ENCODE results near the gene MMP27.
"Not testable (repeated sequence)": the region's sequence is repeated elsewhere in the genome, so short reads cannot be mapped to it uniquely, and the experiment has no call there.

The MMP27 gene, protein sequence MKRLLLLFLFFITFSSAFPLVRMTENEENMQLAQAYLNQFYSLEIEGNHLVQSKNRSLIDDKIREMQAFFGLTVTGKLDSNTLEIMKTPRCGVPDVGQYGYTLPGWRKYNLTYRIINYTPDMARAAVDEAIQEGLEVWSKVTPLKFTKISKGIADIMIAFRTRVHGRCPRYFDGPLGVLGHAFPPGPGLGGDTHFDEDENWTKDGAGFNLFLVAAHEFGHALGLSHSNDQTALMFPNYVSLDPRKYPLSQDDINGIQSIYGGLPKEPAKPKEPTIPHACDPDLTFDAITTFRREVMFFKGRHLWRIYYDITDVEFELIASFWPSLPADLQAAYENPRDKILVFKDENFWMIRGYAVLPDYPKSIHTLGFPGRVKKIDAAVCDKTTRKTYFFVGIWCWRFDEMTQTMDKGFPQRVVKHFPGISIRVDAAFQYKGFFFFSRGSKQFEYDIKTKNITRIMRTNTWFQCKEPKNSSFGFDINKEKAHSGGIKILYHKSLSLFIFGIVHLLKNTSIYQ

DNA sequence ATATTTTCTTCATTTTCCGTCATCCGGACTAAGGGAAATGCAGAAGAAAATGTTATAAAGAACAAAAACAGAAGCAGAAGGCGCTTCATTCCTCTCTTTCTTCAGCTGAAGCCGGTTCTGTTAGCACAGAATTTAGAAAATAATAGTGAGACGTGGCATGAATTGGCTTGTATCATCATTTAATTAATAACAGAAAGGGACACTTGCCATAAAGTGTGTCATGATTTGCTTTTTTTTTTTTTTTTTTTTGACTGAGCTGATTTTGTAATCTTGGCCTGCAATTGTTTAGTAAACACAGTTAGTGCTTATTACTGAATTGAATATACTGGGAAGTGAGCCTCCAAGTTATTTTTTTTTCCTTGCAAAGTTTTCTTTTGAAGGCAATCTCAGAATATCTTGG lies at the start of gene MMP27:
Gene MMP27 (minus strand): TSS at position 144 of the 400 bp plus-strand sequence. CDS start 55 bp downstream, at position 89.
- TF ChIP-seq, protein P1, sequence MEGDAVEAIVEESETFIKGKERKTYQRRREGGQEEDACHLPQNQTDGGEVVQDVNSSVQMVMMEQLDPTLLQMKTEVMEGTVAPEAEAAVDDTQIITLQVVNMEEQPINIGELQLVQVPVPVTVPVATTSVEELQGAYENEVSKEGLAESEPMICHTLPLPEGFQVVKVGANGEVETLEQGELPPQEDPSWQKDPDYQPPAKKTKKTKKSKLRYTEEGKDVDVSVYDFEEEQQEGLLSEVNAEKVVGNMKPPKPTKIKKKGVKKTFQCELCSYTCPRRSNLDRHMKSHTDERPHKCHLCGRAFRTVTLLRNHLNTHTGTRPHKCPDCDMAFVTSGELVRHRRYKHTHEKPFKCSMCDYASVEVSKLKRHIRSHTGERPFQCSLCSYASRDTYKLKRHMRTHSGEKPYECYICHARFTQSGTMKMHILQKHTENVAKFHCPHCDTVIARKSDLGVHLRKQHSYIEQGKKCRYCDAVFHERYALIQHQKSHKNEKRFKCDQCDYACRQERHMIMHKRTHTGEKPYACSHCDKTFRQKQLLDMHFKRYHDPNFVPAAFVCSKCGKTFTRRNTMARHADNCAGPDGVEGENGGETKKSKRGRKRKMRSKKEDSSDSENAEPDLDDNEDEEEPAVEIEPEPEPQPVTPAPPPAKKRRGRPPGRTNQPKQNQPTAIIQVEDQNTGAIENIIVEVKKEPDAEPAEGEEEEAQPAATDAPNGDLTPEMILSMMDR (IDR thresholded peaks at IDR 0.05; ENCODE audit: insufficient read depth, low read depth, low read length, missing control alignments) = no peak
- DNase-seq (ENCODE audit: low read depth) = no peak
- H3K4me3 ChIP-seq (ENCODE audit: low read depth, low read length) = no peak within 1 kb of the TSS

DNA sequence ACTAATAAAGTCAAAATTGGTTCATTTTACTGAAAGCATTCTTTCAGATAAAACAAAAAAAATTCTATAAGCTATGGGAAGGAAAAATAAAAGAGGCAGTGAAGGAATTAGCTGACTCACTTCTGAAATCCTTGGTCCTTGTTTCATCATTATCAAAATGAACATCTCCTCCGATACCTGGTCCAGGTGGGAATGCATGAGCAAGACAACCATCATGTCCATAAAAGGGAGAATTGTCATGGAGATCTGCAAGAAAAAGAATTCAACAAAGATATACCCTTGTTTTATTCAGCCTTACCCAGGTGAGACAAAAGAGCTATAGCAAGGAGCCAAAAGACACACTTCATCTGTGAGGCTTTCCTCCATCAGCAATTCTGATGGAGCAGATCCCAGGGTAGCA lies 47.7 kb upstream of the MMP27 start:
- TF ChIP-seq, protein P1 (IDR thresholded peaks at IDR 0.05; ENCODE audit: insufficient read depth, low read depth, low read length, missing control alignments) = no peak
- DNase-seq (ENCODE audit: low read depth) = no peak
- H3K4me3 ChIP-seq (ENCODE audit: low read depth, low read length) = no peak overlapping the region

DNA sequence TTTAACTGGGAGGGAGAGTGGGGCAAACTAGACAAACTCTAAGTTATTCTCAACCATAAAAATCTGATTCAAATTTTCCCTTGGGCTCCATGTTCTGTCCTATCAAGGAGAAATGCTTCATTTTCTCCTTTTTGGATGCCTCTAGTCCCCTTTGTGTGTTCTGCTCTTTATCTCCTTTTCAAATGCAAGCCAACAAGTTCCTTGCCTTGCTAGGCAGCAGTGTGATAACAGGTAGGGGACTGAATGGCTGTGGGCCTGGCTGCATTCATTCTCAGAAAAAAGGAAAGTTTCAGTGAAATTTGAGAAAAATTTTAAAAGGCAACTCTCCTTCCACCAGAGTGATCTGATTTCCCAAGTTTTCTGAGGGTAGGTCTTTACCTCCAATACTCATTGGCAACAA lies 46.1 kb upstream of the MMP27 start:
- no peak for DNase-seq (ENCODE audit: low read depth)
- no peak overlapping the region for H3K4me3 ChIP-seq (ENCODE audit: low read depth, low read length)
- TF ChIP-seq, protein P1 (IDR thresholded peaks at IDR 0.05; ENCODE audit: insufficient read depth, low read depth, low read length, missing control alignments) = no peak

DNA sequence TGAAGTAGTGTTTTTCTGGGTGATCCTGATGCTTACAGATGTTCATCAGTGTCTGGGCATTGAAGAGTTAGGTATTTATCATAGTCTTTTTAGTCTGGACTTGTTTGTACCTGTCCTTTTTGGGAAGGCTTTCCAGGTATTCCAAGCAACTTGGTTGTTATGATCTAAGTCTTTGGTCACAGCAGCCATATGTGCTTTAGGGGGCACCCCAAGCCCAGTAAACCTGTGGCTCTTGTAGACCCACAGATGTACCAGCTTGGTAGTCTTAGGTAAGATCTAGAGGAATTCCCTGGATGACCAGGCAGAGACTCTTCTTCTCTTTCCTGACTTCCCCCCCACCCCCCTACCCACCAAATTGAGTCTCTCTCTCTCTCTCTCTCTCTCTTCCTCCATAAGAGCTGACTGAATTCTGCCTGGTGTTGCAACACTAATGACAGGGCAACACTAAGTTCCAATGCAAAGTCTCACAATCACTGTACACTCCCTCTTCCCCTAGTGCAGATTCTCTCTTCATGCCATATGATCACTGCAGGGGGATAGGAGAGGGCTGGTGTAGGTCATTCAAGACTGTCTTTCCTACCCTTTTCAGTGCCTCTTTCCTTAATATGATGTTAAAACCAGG lies 43.6 kb upstream of the MMP27 start:
- DNase-seq (ENCODE audit: low read depth) = no peak
- TF ChIP-seq, protein P1 (IDR thresholded peaks at IDR 0.05; ENCODE audit: insufficient read depth, low read depth, low read length, missing control alignments) = no peak
- H3K4me3 ChIP-seq (ENCODE audit: low read depth, low read length) = no peak overlapping the region

DNA sequence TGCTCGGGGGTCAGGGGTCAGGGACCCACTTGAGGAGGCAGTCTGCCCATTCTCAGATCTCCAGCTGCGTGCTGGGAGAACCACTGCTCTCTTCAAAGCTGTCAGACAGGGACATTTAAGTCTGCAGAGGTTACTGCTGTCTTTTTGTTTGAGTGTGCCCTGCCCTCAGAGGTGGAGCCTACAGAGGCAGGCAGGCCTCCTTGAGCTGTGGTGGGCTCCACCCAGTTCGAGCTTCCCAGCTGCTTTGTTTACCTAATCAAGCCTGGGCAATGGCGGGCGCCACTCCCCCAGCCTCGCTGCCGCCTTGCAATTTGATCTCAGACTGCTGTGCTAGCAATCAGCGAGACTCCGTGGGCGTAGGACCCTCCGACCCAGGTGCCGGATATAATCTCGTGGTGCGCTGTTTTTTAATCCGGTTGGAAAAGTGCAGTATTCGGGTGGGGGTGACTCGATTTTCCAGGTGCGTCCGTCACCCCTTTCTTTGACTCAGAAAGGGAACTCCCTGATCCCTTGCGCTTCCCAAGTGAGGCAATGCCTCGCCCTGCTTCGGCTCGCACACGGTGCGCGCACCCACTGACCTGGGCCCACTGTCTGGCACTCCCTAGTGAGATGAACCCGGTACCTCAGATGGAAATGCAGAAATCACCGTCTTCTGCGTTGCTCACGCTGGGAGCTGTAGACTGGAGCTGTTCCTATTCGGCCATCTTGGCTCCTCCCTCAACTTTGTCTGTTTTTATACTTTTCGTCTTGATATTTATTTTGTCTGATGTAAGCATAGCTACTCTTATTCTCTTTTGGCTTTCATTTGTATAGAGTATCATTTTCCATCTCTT lies 41.4 kb upstream of the MMP27 start:
- not testable (repeated sequence) for H3K4me3 ChIP-seq (ENCODE audit: low read depth, low read length)

DNA sequence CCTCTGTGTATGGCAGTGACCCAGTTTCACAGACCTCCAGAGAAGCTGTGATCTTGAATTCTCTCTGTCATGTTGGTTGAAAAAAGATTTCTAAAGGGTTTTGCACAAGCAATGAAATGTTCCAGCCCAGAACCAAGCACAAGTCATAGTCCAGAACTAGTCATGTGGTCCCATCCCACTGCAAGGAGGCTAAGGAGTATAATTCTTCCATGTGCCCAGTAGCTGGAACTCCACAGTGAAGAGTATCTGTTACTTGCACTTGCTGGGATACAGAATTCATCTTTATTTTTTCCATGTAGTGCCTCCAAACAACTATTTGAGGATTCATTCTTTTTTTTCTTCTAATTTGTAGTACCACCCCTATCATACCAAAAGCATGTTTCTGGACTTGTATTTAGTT lies 29.1 kb upstream of the MMP27 start:
- no peak overlapping the region for H3K4me3 ChIP-seq (ENCODE audit: low read depth, low read length)
- TF ChIP-seq, protein P1 (IDR thresholded peaks at IDR 0.05; ENCODE audit: insufficient read depth, low read depth, low read length, missing control alignments) = no peak
- DNase-seq (ENCODE audit: low read depth) = no peak

More for the DNA sequence above, 41.4 kb upstream of the MMP27 start:
- DNase-seq (ENCODE audit: low read depth) = not testable (repeated sequence)

Measured in GM12865 (cell line).